CD14-positive monocyte (primary cell): ENCODE results near the gene DIMT1. TPM values are rescaled to one million over a fixed set of nuclear protein-coding genes. Genes with fewer than 3 reads are reported as not detected.

Source experiments
- DNase-seq, 3 donors: peaks; one replicate each; pipeline ENCODE4 v3.0.0-alpha.2; 2011 to 2022
- H2AFZ ChIP-seq: 2 replicates; pipeline ENCODE4 v1.6.0; 2012; ENCODE audit warnings: mild to moderate bottlenecking, low read depth, low read length, inconsistent platforms; ENCODE audit not compliant: insufficient read depth, poor library complexity, severe bottlenecking
- H3K27ac ChIP-seq, 2 donors: 1 replicate in 1 of 2; 2 replicates in 1 of 2; pipeline ENCODE4 v1.5.1; 2012 to 2013; ENCODE audit warnings: low read length in 2 of 2, control low read depth in 1 of 2, inconsistent platforms in 1 of 2, low read depth in 1 of 2, mild to moderate bottlenecking in 1 of 2
- H3K27me3 ChIP-seq, 2 donors: one replicate each; pipeline versions ENCODE4 v1.6.0 to v1.6.1; 2011 to 2013; ENCODE audit warnings: low read length in 2 of 2; ENCODE audit not compliant: control insufficient read depth in 2 of 2, insufficient read depth in 2 of 2
- H3K36me3 ChIP-seq, 2 donors: replicated peaks in 1 of 2; 1 replicate in 1 of 2; 2 replicates in 1 of 2; pipeline versions ENCODE4 v1.5.1 to v1.6.1; 2012 to 2013; ENCODE audit warnings: low read length in 2 of 2, control low read depth in 1 of 2, inconsistent platforms in 1 of 2, mild to moderate bottlenecking in 1 of 2; ENCODE audit not compliant: insufficient read depth in 2 of 2, control insufficient read depth in 1 of 2
- H3K4me1 ChIP-seq, 2 donors: 1 replicate in 1 of 2; 2 replicates in 1 of 2; pipeline versions ENCODE4 v1.5.1 to v1.6.1; 2012 to 2013; ENCODE audit warnings: low read length in 2 of 2, control low read depth in 1 of 2, inconsistent platforms in 1 of 2, mild to moderate bottlenecking in 1 of 2, moderate library complexity in 1 of 2; ENCODE audit not compliant: insufficient read depth in 2 of 2, control insufficient read depth in 1 of 2
- H3K4me2 ChIP-seq: replicated peaks from 2 replicates; pipeline ENCODE3; 2012; ENCODE audit warnings: low read length, moderate library complexity, mild to moderate bottlenecking; ENCODE audit not compliant: poor library complexity, severe bottlenecking; ENCODE audit errors: extremely low read depth
- H3K4me3 ChIP-seq, 3 experiments: fragments of 200-600 bp in 1 of 3; sonication (generic) in 1 of 3; replicated peaks in 1 of 3; 1 replicate in 2 of 3; 2 replicates in 1 of 3; pipeline ENCODE4 v1.5.1; 2011 to 2013; ENCODE audit warnings: low read length in 3 of 3, mild to moderate bottlenecking in 3 of 3, control low read depth in 2 of 3, low read depth in 2 of 3, inconsistent platforms in 1 of 3, moderate library complexity in 1 of 3
- H3K79me2 ChIP-seq: 2 replicates; pipeline ENCODE4 v1.6.0; 2012; ENCODE audit warnings: mild to moderate bottlenecking, control low read depth, inconsistent platforms, low read length, moderate library complexity; ENCODE audit not compliant: insufficient read depth
- H3K9ac ChIP-seq: 2 replicates; pipeline ENCODE4 v1.6.0; 2017; ENCODE audit warnings: low read length, mild to moderate bottlenecking; ENCODE audit not compliant: insufficient read depth, poor library complexity, severe bottlenecking
- H3K9me3 ChIP-seq, 2 donors: replicated peaks in 1 of 2; 1 replicate in 1 of 2; 2 replicates in 1 of 2; pipeline versions ENCODE4 v1.5.1 to v1.6.1; 2012 to 2013; ENCODE audit warnings: low read length in 2 of 2, control low read depth in 1 of 2; ENCODE audit not compliant: control insufficient read depth in 1 of 2, insufficient read depth in 1 of 2
- H4K20me1 ChIP-seq: 2 replicates; pipeline ENCODE4 v1.6.0; 2012; ENCODE audit warnings: mild to moderate bottlenecking, low read length, control low read depth, moderate library complexity; ENCODE audit not compliant: insufficient read depth
- H3K27ac Mint-ChIP-seq, 7 donors: one replicate each; pipeline ENCODE4 v1.8.0; 2020; ENCODE audit warnings: mild to moderate bottlenecking in 7 of 7, mixed read lengths in 7 of 7, moderate library complexity in 6 of 7, inconsistent platforms in 2 of 7
- H3K27me3 Mint-ChIP-seq, 3 donors: one replicate each; pipeline ENCODE4 v1.8.0; 2021 to 2022; ENCODE audit warnings: low read depth in 3 of 3, mild to moderate bottlenecking in 3 of 3, mixed read lengths in 3 of 3, moderate library complexity in 3 of 3, inconsistent platforms in 1 of 3
- H3K36me3 Mint-ChIP-seq, 2 donors: one replicate each; pipeline ENCODE4 v1.8.0; 2020; ENCODE audit warnings: mixed read lengths in 2 of 2, inconsistent platforms in 1 of 2, mild to moderate bottlenecking in 1 of 2
- H3K4me1 Mint-ChIP-seq: one replicate; pipeline ENCODE4 v1.8.0; 2020; ENCODE audit warnings: mild to moderate bottlenecking, mixed read lengths
- H3K4me3 Mint-ChIP-seq, 2 donors: one replicate each; pipeline ENCODE4 v1.8.0; 2020; ENCODE audit warnings: mild to moderate bottlenecking in 2 of 2, mixed read lengths in 2 of 2, moderate library complexity in 1 of 2
- H3K9me3 Mint-ChIP-seq, 7 donors: one replicate each; pipeline ENCODE4 v1.8.0; 2020 to 2022; ENCODE audit warnings: mixed read lengths in 7 of 7, mild to moderate bottlenecking in 6 of 7, moderate library complexity in 6 of 7, inconsistent platforms in 2 of 7
- CTCF ChIP-seq: fragments of 200-600 bp; IDR thresholded peaks from one replicate; pipeline ENCODE4 v1.8.0; 2022; ENCODE audit warnings: antibody characterized with exemption, mild to moderate bottlenecking
- WGBS: methylation state at CpG from one replicate; pipeline ENCODE4 v1.1.5; 2013; ENCODE audit warnings: missing lambda C conversion rate; ENCODE audit not compliant: insufficient coverage; 5-methylcytosine and 5-hydroxymethylcytosine counted together
- intact Hi-C, 2 donors: fragments of 100-400 bp; cut with micrococcal nuclease; formaldehyde crosslinking; loops; one replicate each; pipeline versions ENCODE4 v1.15.0 to v1.15.1; 2023
- polyA plus RNA-seq, 3 donors: library from polyadenylated mRNA; depleted of rRNA in 1 of 3; unstranded in 2 of 3; stranded (reverse) in 1 of 3; fragments of 300-500 nt in 2 of 3; fragments of >200 nt in 1 of 3; fragmentation: Illumina TruSeq in 2 of 3; gene quantifications; 1 replicate in 2 of 3; 2 replicates in 1 of 3; pipeline ENCODE4 v1.2.3, GENCODE V29; 2012 to 2021

DIMT1 gene
- polyA plus RNA-seq, 3 donors, result 10.1 to 27.6 (median 25.1) TPM

DNA sequence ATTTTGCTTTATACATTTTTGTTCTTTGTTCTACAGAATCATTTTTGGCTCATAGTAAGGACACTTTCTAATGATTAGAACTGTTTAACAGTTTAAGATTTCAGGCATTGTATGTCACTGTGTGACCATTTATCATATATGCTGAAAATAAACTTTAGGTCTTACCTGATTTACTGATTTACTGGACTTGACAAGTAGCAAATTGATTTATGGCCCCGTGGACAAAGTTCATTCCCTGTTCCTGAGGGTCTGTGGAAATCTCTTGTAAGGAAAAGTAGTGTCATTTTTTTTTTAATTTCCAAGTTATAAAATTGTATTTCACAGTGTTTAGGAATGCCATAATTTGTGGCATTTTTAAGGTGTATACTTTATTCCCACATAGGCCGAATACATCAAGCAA, 57.0 kb downstream of the DIMT1 start:
- Histone ChIP-seq H3K9ac (no peak overlapping the region), H2AFZ (no peak overlapping the region), H3K4me1 (no peaks in the 10 kb centered on the region), H3K27me3 (no peaks in the 10 kb centered on the region), H3K9me3 (no peaks in the 10 kb centered on the region), H3K79me2 (peaks cover 49% of the 10 kb centered on the region), H3K4me2 (no peak overlapping the region), H3K36me3 (peaks cover 23 to 49% of the 10 kb centered on the region in 2 donors), H3K4me3 (no peak overlapping the region), H3K27ac (no peak overlapping the region), H4K20me1 (peaks cover 6% of the 10 kb centered on the region)
- peaks cover 5% of the 10 kb centered on the region for H3K4me1 Mint-ChIP-seq
- peaks cover 18 to 32% of the 10 kb centered on the region in 2 donors for H3K36me3 Mint-ChIP-seq
- peaks cover 0 to 1% (median 0%) of the 10 kb centered on the region in 3 donors for H3K27me3 Mint-ChIP-seq
- no peaks in the 10 kb centered on the region for H3K9me3 Mint-ChIP-seq
- no peak for DNase-seq
- no peak for TF ChIP-seq CTCF
- no peak overlapping the region for H3K4me3 Mint-ChIP-seq
- intact Hi-C loops, result no loop called here
- WGBS, result no CpG with 5 or more reads among the region's 2 CpGs
- H3K27ac Mint-ChIP-seq, result no peak overlapping the region

DNA sequence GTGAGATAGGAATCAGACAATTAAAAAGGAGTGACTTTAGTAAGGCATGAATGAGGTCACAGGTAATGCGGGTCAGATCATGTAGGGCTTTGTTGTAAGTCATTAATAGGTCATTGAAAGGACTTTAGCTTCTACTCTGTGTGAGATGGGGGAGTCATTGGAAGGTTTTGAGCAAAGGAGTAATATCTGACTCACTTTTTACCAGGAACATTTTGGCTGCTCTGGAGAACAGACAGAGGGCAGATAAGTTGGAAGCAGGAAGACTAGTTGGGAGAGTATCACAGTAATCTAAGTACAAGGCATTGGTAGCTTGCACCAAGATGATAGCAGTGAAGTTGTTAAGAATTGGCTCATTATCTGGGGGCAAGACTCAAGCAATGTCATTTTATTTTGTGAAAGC, 60.3 kb downstream of the DIMT1 start:
- Histone ChIP-seq H3K9ac (no peak overlapping the region), H3K79me2 (peaks cover 70% of the 10 kb centered on the region), H3K27me3 (no peaks in the 10 kb centered on the region), H4K20me1 (peaks cover 11% of the 10 kb centered on the region), H3K27ac (peak overlapping the region in 1 of 2 donors; percentile 0), H3K4me1 (no peaks in the 10 kb centered on the region), H3K4me3 (no peak overlapping the region), H3K9me3 (no peaks in the 10 kb centered on the region), H2AFZ (no peak overlapping the region), H3K36me3 (peaks cover 7 to 24% of the 10 kb centered on the region in 2 donors), H3K4me2 (no peak overlapping the region)
- intact Hi-C loops, result no loop called here
- no peak for DNase-seq
- no peak for TF ChIP-seq CTCF
- peak overlapping the region in 1 of 7 donors; percentile 43 for H3K27ac Mint-ChIP-seq
- peaks cover 2 to 9% of the 10 kb centered on the region in 2 donors for H3K36me3 Mint-ChIP-seq
- WGBS, result 100% methylated on average over 1 of the region's 1 CpG
- peaks cover 7% of the 10 kb centered on the region for H3K4me1 Mint-ChIP-seq
- peaks cover 0 to 2% (median 0%) of the 10 kb centered on the region in 7 donors for H3K9me3 Mint-ChIP-seq
- H3K4me3 Mint-ChIP-seq, result no peak overlapping the region
- no peaks in the 10 kb centered on the region for H3K27me3 Mint-ChIP-seq
